HCT116 (cell line): ENCODE measurements around the gene NALCN.
"Not testable (repeated sequence)": the region's sequence is repeated elsewhere in the genome, so short reads cannot be mapped to it uniquely, and the experiment has no call there.

Experiments
- EZH2phosphoT487 ChIP-seq: fragments of 200-600 bp; IDR thresholded peaks from 2 replicates; pipeline ENCODE4 v1.6.1; 2018; ENCODE audit warnings: antibody characterized with exemption, borderline replicate concordance
- POLR2A ChIP-seq: IDR thresholded peaks from 2 replicates; pipeline ENCODE4 v1.7.0; 2011; ENCODE audit warnings: borderline replicate concordance; ENCODE audit not compliant: insufficient read depth, insufficient read length; ENCODE audit errors: extremely low read depth
- SIN3A ChIP-seq: IDR thresholded peaks from 2 replicates; pipeline ENCODE4 v1.6.1; 2012; ENCODE audit warnings: low read depth
- YY1 ChIP-seq: IDR thresholded peaks from 2 replicates; pipeline ENCODE4 v1.6.1; 2011; ENCODE audit warnings: low read length, low read depth, moderate library complexity, mild to moderate bottlenecking; ENCODE audit not compliant: insufficient replicate concordance; ENCODE audit errors: extremely low read depth
- ZFX ChIP-seq: fragments of 450-650 bp; IDR thresholded peaks from 2 replicates; pipeline ENCODE4 v1.6.1; 2017
- ZNF274 ChIP-seq: fragments of 200-500 bp; sonication (Bioruptor generic); IDR thresholded peaks from 2 replicates; pipeline ENCODE4 v1.6.1; 2014; ENCODE audit warnings: mild to moderate bottlenecking, low read depth, low read length, inconsistent platforms
- TF ChIP-seq, protein P1 (sequence below): IDR thresholded peaks from 2 replicates; pipeline ENCODE4 v1.6.1; 2012
- TF ChIP-seq, protein P2 (sequence below): IDR thresholded peaks from 2 replicates; pipeline ENCODE4 v1.6.1; 2011; ENCODE audit warnings: mild to moderate bottlenecking, low read length, moderate library complexity; ENCODE audit not compliant: insufficient replicate concordance; ENCODE audit errors: extremely low read depth
- TF ChIP-seq, protein P3 (sequence below), 3 experiments: fragments of 200-600 bp in 1 of 3; sonication (generic) in 1 of 3; IDR thresholded peaks in 2 of 3; conservative IDR thresholded peaks in 1 of 3; 2 replicates each; pipeline ENCODE4 v1.5.1; 2012 to 2017; ENCODE audit warnings: low read depth in 2 of 3, low read length in 2 of 3, antibody characterized with exemption in 1 of 3, borderline replicate concordance in 1 of 3, control low read depth in 1 of 3, mild to moderate bottlenecking in 1 of 3, mixed read lengths in 1 of 3, mixed run types in 1 of 3, moderate library complexity in 1 of 3; ENCODE audit not compliant: insufficient read depth in 1 of 3

DNA sequence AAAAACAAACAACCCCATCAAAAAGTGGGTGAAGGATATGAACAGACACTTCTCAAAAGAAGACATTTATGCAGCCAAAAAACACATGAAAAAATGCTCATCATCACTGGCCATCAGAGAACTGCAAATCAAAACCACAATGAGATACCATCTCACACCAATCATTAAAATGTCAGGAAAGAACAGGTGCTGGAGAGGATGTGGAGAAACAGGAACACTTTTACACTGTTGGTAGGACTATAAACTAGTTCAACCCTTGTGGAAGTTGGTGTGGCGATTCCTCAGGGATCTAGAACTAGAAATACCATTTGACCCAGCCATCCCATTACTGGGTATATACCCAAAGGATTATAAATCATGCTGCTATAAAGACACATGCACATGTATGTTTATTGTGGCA, 102.8 kb downstream of the NALCN start:
- TF ChIP-seq, protein P1, sequence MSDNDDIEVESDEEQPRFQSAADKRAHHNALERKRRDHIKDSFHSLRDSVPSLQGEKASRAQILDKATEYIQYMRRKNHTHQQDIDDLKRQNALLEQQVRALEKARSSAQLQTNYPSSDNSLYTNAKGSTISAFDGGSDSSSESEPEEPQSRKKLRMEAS, result not testable (repeated sequence)
- not testable (repeated sequence) for TF ChIP-seq POLR2A, EZH2phosphoT487, ZFX, ZNF274, YY1, SIN3A
- TF ChIP-seq, protein P2, sequence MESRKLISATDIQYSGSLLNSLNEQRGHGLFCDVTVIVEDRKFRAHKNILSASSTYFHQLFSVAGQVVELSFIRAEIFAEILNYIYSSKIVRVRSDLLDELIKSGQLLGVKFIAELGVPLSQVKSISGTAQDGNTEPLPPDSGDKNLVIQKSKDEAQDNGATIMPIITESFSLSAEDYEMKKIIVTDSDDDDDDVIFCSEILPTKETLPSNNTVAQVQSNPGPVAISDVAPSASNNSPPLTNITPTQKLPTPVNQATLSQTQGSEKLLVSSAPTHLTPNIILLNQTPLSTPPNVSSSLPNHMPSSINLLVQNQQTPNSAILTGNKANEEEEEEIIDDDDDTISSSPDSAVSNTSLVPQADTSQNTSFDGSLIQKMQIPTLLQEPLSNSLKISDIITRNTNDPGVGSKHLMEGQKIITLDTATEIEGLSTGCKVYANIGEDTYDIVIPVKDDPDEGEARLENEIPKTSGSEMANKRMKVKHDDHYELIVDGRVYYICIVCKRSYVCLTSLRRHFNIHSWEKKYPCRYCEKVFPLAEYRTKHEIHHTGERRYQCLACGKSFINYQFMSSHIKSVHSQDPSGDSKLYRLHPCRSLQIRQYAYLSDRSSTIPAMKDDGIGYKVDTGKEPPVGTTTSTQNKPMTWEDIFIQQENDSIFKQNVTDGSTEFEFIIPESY, result not testable (repeated sequence)
- TF ChIP-seq, protein P3, sequence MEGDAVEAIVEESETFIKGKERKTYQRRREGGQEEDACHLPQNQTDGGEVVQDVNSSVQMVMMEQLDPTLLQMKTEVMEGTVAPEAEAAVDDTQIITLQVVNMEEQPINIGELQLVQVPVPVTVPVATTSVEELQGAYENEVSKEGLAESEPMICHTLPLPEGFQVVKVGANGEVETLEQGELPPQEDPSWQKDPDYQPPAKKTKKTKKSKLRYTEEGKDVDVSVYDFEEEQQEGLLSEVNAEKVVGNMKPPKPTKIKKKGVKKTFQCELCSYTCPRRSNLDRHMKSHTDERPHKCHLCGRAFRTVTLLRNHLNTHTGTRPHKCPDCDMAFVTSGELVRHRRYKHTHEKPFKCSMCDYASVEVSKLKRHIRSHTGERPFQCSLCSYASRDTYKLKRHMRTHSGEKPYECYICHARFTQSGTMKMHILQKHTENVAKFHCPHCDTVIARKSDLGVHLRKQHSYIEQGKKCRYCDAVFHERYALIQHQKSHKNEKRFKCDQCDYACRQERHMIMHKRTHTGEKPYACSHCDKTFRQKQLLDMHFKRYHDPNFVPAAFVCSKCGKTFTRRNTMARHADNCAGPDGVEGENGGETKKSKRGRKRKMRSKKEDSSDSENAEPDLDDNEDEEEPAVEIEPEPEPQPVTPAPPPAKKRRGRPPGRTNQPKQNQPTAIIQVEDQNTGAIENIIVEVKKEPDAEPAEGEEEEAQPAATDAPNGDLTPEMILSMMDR (IDR thresholded peaks at IDR 0.05 in 2 of 3, conservative IDR thresholded peaks at IDR 0.05 in 1 of 3; ENCODE audit: borderline replicate concordance in 1 of 3, insufficient read depth in 1 of 3, low read depth in 2 of 3, low read length in 2 of 3), result not testable (repeated sequence)
